Breast epithelium (tissue), 3 donors: Measurements from ENCODE around the gene SLC25A33.

ENCODE experiments used
- CTCF ChIP-seq, 3 donors: fragments of 450-650 bp; IDR thresholded peaks; one replicate each; pipeline ENCODE4 v1.5.1; 2016 to 2017; ENCODE audit warnings: antibody characterized with exemption in 3 of 3, mild to moderate bottlenecking in 3 of 3, moderate library complexity in 3 of 3
- POLR2A ChIP-seq: fragments of 450-650 bp; IDR thresholded peaks from one replicate; pipeline ENCODE4 v1.6.1; 2016; ENCODE audit warnings: antibody characterized with exemption, mild to moderate bottlenecking, moderate library complexity
- POLR2AphosphoS5 ChIP-seq, 3 donors: sonication (generic); formaldehyde crosslinking; IDR thresholded peaks; one replicate each; pipeline ENCODE4 v1.6.1; 2017; ENCODE audit warnings: antibody characterized with exemption in 3 of 3

- TF ChIP-seq CTCF (IDR thresholded peaks at IDR 0.05) = no peak
- TF ChIP-seq POLR2AphosphoS5 (IDR thresholded peaks at IDR 0.05) = no peak
- no peak for TF ChIP-seq POLR2A
These were observed 56.1 kb downstream of the SLC25A33 start for GRCh38 chr1:9595156-9595967.
